GM12878 (cell line): ENCODE measurements around the gene NKD2. TPM values are rescaled to one million over a fixed set of nuclear protein-coding genes. Genes with fewer than 3 reads are reported as not detected.

Source experiments
- ATAC-seq: fragments of 200-7000 bp; cut with Tn5 transposase; 3 replicates; pipeline ENCODE4 v1.9.1; 2020; ENCODE audit warnings: mild to moderate bottlenecking, moderate library complexity
- BruUV-seq: library from RNA; stranded (reverse); fragments of 400-500 nt; replicated peaks from 2 replicates; lab custom pipeline; 2021; lab: Mats Ljungman, UMichigan
- CTCF ChIA-PET: fragments of 300-600 bp; sonication (Branson Sonifier 250); formaldehyde crosslinking; extraction: SDS; loops from one replicate; lab custom pipeline; 2021; ENCODE audit warnings: inconsistent platforms; lab: Yijun Ruan, JAX
- POLR2A ChIA-PET: fragments of 350-600 bp; formaldehyde crosslinking; extraction: SDS; loops from one replicate; lab custom pipeline; 2021; ENCODE audit warnings: inconsistent platforms; lab: Charles Lee
- RAD21 ChIA-PET: fragments of 300-600 bp; sonication (Branson Sonifier 250); formaldehyde crosslinking; loops from one replicate; lab custom pipeline; 2023; ENCODE audit warnings: antibody characterized with exemption; ENCODE audit not compliant: unreplicated experiment; lab: Charles Lee
- SMC1A ChIA-PET: fragments of 300-600 bp; sonication (Branson Sonifier 250); formaldehyde crosslinking; loops from one replicate; lab custom pipeline; 2023; ENCODE audit not compliant: unreplicated experiment, uncharacterized antibody; lab: Charles Lee
- DNase-seq: peaks from one replicate; pipeline ENCODE4 v3.0.0-alpha.2; 2011; ENCODE audit warnings: low read depth, low spot score
- FAIRE-seq: peaks from 3 replicates; lab custom pipeline; 2011; peaks lifted over from hg19 to GRCh38; lab: Jason Lieb, UNC
- H2AFZ ChIP-seq: 2 replicates; pipeline ENCODE4 v1.6.0; 2011; ENCODE audit warnings: low read depth, low read length, control low read depth; ENCODE audit not compliant: control insufficient read depth
- H3K27ac ChIP-seq: 2 replicates; pipeline ENCODE4 v1.5.1; 2011; ENCODE audit warnings: control low read depth; ENCODE audit not compliant: control insufficient read depth, insufficient read depth
- H3K27me3 ChIP-seq, 2 experiments: replicated peaks in 1 of 2; 2 replicates each; pipeline versions ENCODE4 v1.6.0 to v1.6.1; 2011; ENCODE audit warnings: low read length in 1 of 2; ENCODE audit not compliant: control insufficient read depth in 2 of 2, insufficient read depth in 2 of 2
- H3K36me3 ChIP-seq, 2 experiments: 2 replicates each; pipeline ENCODE4 v1.5.1; 2011; ENCODE audit warnings: low read length in 1 of 2; ENCODE audit not compliant: control insufficient read depth in 2 of 2, insufficient read depth in 2 of 2
- H3K4me1 ChIP-seq: 2 replicates; pipeline ENCODE4 v1.6.1; 2011; ENCODE audit warnings: mild to moderate bottlenecking, low read length, moderate library complexity, mixed read lengths; ENCODE audit not compliant: control insufficient read depth, insufficient read depth
- H3K4me2 ChIP-seq: 2 replicates; pipeline ENCODE4 v1.6.0; 2011; ENCODE audit warnings: control low read depth; ENCODE audit not compliant: control insufficient read depth, insufficient read depth
- H3K4me3 ChIP-seq: fragments of 200-600 bp; sonication (generic); 2 replicates; pipeline ENCODE4 v1.5.1; 2016
- H3K79me2 ChIP-seq: 2 replicates; pipeline ENCODE4 v1.6.0; 2011; ENCODE audit warnings: low read length; ENCODE audit not compliant: control insufficient read depth, insufficient read depth
- H3K9ac ChIP-seq: 2 replicates; pipeline ENCODE4 v1.8.0; 2011; ENCODE audit warnings: low read length, control low read depth, mixed read lengths; ENCODE audit not compliant: control insufficient read depth, insufficient read depth
- H3K9me3 ChIP-seq: replicated peaks from 3 replicates; pipeline ENCODE4 v1.5.1; 2011; ENCODE audit warnings: mild to moderate bottlenecking, low read length; ENCODE audit not compliant: control insufficient read depth, insufficient read depth
- H4K20me1 ChIP-seq: 2 replicates; pipeline ENCODE4 v1.6.0; 2011; ENCODE audit not compliant: control insufficient read depth, insufficient read depth
- BCL3 ChIP-seq: IDR thresholded peaks from 2 replicates; pipeline ENCODE4 v1.6.1; 2011; ENCODE audit warnings: borderline replicate concordance, low read depth, mild to moderate bottlenecking, moderate library complexity, low read length; ENCODE audit not compliant: insufficient read depth, poor library complexity, severe bottlenecking
- BCLAF1 ChIP-seq: fragments of 450-650 bp; IDR thresholded peaks from 2 replicates; pipeline ENCODE4 v1.6.1; 2017; ENCODE audit warnings: antibody characterized with exemption, mild to moderate bottlenecking, moderate library complexity
- CHD1 ChIP-seq: IDR thresholded peaks from 2 replicates; pipeline ENCODE4 v1.6.1; 2012; ENCODE audit warnings: low read depth, low read length, improper control_type of control experiment
- EZH2 ChIP-seq: IDR thresholded peaks from 2 replicates; pipeline ENCODE4 v1.6.1; 2012; ENCODE audit warnings: low read depth, mild to moderate bottlenecking, control low read depth, inconsistent platforms, low read length, borderline replicate concordance; ENCODE audit not compliant: control insufficient read depth
- IRF4 ChIP-seq: IDR thresholded peaks from 2 replicates; pipeline ENCODE4 v1.6.1; 2011; ENCODE audit warnings: low read depth, low read length
- RAD51 ChIP-seq: fragments of 450-650 bp; IDR thresholded peaks from 2 replicates; pipeline ENCODE4 v1.6.1; 2016; ENCODE audit warnings: moderate library complexity, mild to moderate bottlenecking, inconsistent platforms
- RUNX3 ChIP-seq: IDR thresholded peaks from 2 replicates; pipeline ENCODE4 v1.6.1; 2012; ENCODE audit warnings: low read length, inconsistent platforms
- SMAD5 ChIP-seq: IDR thresholded peaks from 2 replicates; pipeline ENCODE4 v1.6.1; 2016; ENCODE audit warnings: antibody characterized with exemption, low read depth
- TCF7 ChIP-seq: IDR thresholded peaks from 2 replicates; pipeline ENCODE4 v1.6.1; 2014; ENCODE audit warnings: antibody characterized with exemption, borderline replicate concordance
- WRNIP1 ChIP-seq: IDR thresholded peaks from 2 replicates; pipeline ENCODE4 v1.6.1; 2011; ENCODE audit warnings: low read depth, low read length, improper control_type of control experiment, borderline replicate concordance
- ZBTB40 ChIP-seq: fragments of 450-650 bp; IDR thresholded peaks from 2 replicates; pipeline ENCODE4 v1.6.1; 2016; ENCODE audit warnings: mild to moderate bottlenecking, moderate library complexity, borderline replicate concordance
- WGBS: methylation state at CpG from one replicate; pipeline ENCODE4 v1.1.6; 2016; ENCODE audit warnings: low lambda C conversion rate; ENCODE audit not compliant: insufficient replicate concordance, insufficient coverage; ENCODE audit errors: missing lambda C conversion rate; 5-methylcytosine and 5-hydroxymethylcytosine counted together
- in situ Hi-C: fragments of 300-500 bp; cut with MboI; formaldehyde crosslinking; loops from 9 replicates; pipeline ENCODE4 v1.14.3; 2018; ENCODE audit warnings: mixed read lengths
- intact Hi-C: fragments of 100-400 bp; cut with micrococcal nuclease; formaldehyde crosslinking; loops from one replicate; pipeline ENCODE4 v1.14.2; 2022; ENCODE audit not compliant: unreplicated experiment
- polyA plus RNA-seq, 11 experiments: library from polyadenylated mRNA; depleted of rRNA in 4 of 11; unstranded in 6 of 11; stranded (reverse) in 5 of 11; fragments of >200 nt; fragmentation: Nextera tagmentation in 4 of 11; fragmentation: Illumina TruSeq in 1 of 11; extraction: Ambion mirVana in 4 of 11; extraction: Trizol in 1 of 11; gene quantifications; 1 replicate in 1 of 11; 2 replicates in 10 of 11; pipeline versions ENCODE4 v1.2.1 to v1.2.3, GENCODE V29; 2011 to 2016; ENCODE audit warnings: inconsistent platforms in 2 of 11, missing spikeins in 2 of 11, low read depth in 1 of 11
- total RNA-seq, 4 experiments: library from RNA; depleted of rRNA in 3 of 4; stranded (reverse); fragments of >200 nt in 3 of 4; fragmentation: Illumina TruSeq in 1 of 4; extraction: Trizol in 1 of 4; gene quantifications; 2 replicates each; pipeline versions ENCODE4 v1.2.1 to v1.2.3, GENCODE V29; 2013 to 2021
- TF ChIP-seq, protein P1 (sequence below): fragments of 450-650 bp; IDR thresholded peaks from 2 replicates; pipeline ENCODE4 v1.6.1; 2018; ENCODE audit warnings: borderline replicate concordance, mild to moderate bottlenecking; ENCODE audit not compliant: partially characterized antibody

NKD2 gene
- total and polyA plus RNA-seq, 10 of the 15 experiments (the other 5 are each of a cell fraction or from before 2014, with no cell fraction given) = 0.20 to 0.83 (median 0.26) TPM; not detected in 7

- TF ChIP-seq BCLAF1 = no peak
Measured at GRCh38 chr5:987761-988160, 20.8 kb upstream of the NKD2 start (continued).

- RAD21 ChIA-PET = no interaction called here
- CTCF ChIA-PET = no interaction called here
- BruUV-seq = no TSS peak
- SMC1A ChIA-PET = no interaction called here
- in situ Hi-C loops = no loop called here
- ATAC-seq = no peak
- H2AFZ ChIP-seq = no peak overlapping the region
- H3K9me3 ChIP-seq = peaks cover 2% of the 10 kb centered on the region; the same call in 1 of the 3 replicates
- H3K4me3 ChIP-seq = no peak overlapping the region
- H3K4me1 ChIP-seq = no peaks in the 10 kb centered on the region
- no peak for DNase-seq
- H3K9ac ChIP-seq = no peak overlapping the region
- H4K20me1 ChIP-seq = no peaks in the 10 kb centered on the region
- no peak overlapping the region for H3K27ac ChIP-seq
- POLR2A ChIA-PET = no interaction called here
- intact Hi-C loops = no loop called here
- no peaks in the 10 kb centered on the region for H3K36me3 ChIP-seq
- WGBS = 46% methylated on average over 6 of the region's 6 CpGs
- H3K79me2 ChIP-seq = no peaks in the 10 kb centered on the region
- H3K27me3 ChIP-seq = peaks cover 4% of the 10 kb centered on the region in 2 experiments; a peak in 3 of 4 replicates
- FAIRE-seq = no peak
- H3K4me2 ChIP-seq = no peak overlapping the region
- TF ChIP-seq BCL3 (no peak), TCF7 (no peak), ZBTB40 (no peak), RAD51 (no peak), SMAD5 (no peak), EZH2 (no peak), WRNIP1 (no peak), CHD1 (no peak), RUNX3 (no peak), IRF4 (no peak)
- TF ChIP-seq, protein P1, sequence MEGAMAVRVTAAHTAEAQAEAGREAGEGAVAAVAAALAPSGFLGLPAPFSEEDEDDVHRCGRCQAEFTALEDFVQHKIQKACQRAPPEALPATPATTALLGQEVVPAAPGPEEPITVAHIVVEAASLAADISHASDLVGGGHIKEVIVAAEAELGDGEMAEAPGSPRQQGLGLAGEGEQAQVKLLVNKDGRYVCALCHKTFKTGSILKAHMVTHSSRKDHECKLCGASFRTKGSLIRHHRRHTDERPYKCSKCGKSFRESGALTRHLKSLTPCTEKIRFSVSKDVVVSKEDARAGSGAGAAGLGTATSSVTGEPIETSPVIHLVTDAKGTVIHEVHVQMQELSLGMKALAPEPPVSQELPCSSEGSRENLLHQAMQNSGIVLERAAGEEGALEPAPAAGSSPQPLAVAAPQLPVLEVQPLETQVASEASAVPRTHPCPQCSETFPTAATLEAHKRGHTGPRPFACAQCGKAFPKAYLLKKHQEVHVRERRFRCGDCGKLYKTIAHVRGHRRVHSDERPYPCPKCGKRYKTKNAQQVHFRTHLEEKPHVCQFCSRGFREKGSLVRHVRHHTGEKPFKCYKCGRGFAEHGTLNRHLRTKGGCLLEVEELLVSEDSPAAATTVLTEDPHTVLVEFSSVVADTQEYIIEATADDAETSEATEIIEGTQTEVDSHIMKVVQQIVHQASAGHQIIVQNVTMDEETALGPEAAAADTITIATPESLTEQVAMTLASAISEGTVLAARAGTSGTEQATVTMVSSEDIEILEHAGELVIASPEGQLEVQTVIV = no peak
Measured at GRCh38 chr5:988322-988721, 20.3 kb upstream of the NKD2 start.
